Activated CD8-positive, alpha-beta T cell treated with anti-CD3 and anti-CD28 coated beads for 36 hours (primary cell): ENCODE measurements around the gene COPB2. TPM values are rescaled to one million over a fixed set of nuclear protein-coding genes. Genes with fewer than 3 reads are reported as not detected.

ENCODE experiments used
- ATAC-seq: fragments of 200-7000 bp; cut with Tn5 transposase; one replicate; pipeline ENCODE4 v1.10.0; 2021; ENCODE audit warnings: mild to moderate bottlenecking, moderate library complexity
- CTCF ChIA-PET: fragments of 350-600 bp; sonication (Branson Sonifier 250); formaldehyde crosslinking; loops from one replicate; lab custom pipeline; 2021; ENCODE audit warnings: antibody characterized with exemption; lab: Charles Lee
- POLR2A ChIA-PET: fragments of 350-600 bp; sonication (Branson Sonifier 250); formaldehyde crosslinking; loops from one replicate; lab custom pipeline; 2021; ENCODE audit warnings: antibody characterized with exemption; lab: Charles Lee
- DNase-seq: peaks from one replicate; pipeline ENCODE4 v3.0.0-alpha.2; 2020
- H3K27ac Mint-ChIP-seq: one replicate; pipeline ENCODE4 v1.8.0; 2021; ENCODE audit warnings: mild to moderate bottlenecking, mixed read lengths
- H3K27me3 Mint-ChIP-seq: one replicate; pipeline ENCODE4 v1.8.0; 2021; ENCODE audit warnings: mixed read lengths
- H3K36me3 Mint-ChIP-seq: one replicate; pipeline ENCODE4 v1.8.0; 2021; ENCODE audit warnings: low read depth, mixed read lengths
- H3K4me1 Mint-ChIP-seq: one replicate; pipeline ENCODE4 v1.8.0; 2021; ENCODE audit warnings: low read depth, mixed read lengths
- H3K4me3 Mint-ChIP-seq: one replicate; pipeline ENCODE4 v1.8.0; 2021; ENCODE audit warnings: mild to moderate bottlenecking, moderate library complexity, mixed read lengths
- H3K9me3 Mint-ChIP-seq: one replicate; pipeline ENCODE4 v1.8.0; 2021; ENCODE audit warnings: mixed read lengths
- intact Hi-C: fragments of 100-400 bp; cut with micrococcal nuclease; formaldehyde crosslinking; loops from one replicate; pipeline ENCODE4 v1.10.0; 2022
- total RNA-seq, 2 experiments: library from RNA; stranded (reverse); gene quantifications; one replicate each; pipeline ENCODE4 v1.2.3, GENCODE V29; 2021
- TF ChIP-seq, protein P1 (sequence below): fragments of 200-600 bp; IDR thresholded peaks from one replicate; pipeline ENCODE4 v1.8.0; 2022; ENCODE audit warnings: antibody characterized with exemption, mild to moderate bottlenecking

Gene COPB2
- total RNA-seq, 2 experiments from 2014 or later, result 81.7 to 83.8 TPM

DNA sequence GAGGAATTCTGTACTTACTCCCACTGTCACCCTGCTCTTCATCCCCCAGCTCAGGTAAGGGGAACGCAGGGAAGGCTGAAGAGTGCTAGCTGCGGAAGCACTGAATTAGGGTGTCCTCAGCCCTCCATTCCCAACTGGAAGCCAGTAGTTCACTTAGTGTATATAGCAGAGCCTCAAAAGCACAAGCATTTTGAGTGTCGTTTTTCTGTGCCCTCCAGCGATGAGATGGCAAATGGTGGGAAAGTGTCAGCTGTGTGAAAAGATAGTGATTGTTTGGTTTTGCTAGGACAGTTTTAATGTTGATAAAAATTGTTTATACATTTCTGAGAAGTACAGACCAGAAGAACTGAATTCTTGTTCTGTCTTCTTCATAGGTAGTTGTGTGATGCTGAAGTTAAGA lies 34.8 kb downstream of the COPB2 start:
- Mint-ChIP-seq H3K36me3 (peaks cover 70% of the 10 kb centered on the region), H3K27me3 (no peaks in the 10 kb centered on the region), H3K4me1 (peaks cover 46% of the 10 kb centered on the region), H3K27ac (peak overlapping the region; percentile 20), H3K9me3 (no peaks in the 10 kb centered on the region), H3K4me3 (no peak overlapping the region)
- CTCF ChIA-PET, result interaction anchor here (1.1 to 2.1 kb wide), 6 partner anchors 9 to 243 kb away, joined by 3 to 13 read pairs (median 6); partner anchors contain the start of gene MRPS22
- DNase-seq (no peak), ATAC-seq (no peak)
- TF ChIP-seq, protein P1, sequence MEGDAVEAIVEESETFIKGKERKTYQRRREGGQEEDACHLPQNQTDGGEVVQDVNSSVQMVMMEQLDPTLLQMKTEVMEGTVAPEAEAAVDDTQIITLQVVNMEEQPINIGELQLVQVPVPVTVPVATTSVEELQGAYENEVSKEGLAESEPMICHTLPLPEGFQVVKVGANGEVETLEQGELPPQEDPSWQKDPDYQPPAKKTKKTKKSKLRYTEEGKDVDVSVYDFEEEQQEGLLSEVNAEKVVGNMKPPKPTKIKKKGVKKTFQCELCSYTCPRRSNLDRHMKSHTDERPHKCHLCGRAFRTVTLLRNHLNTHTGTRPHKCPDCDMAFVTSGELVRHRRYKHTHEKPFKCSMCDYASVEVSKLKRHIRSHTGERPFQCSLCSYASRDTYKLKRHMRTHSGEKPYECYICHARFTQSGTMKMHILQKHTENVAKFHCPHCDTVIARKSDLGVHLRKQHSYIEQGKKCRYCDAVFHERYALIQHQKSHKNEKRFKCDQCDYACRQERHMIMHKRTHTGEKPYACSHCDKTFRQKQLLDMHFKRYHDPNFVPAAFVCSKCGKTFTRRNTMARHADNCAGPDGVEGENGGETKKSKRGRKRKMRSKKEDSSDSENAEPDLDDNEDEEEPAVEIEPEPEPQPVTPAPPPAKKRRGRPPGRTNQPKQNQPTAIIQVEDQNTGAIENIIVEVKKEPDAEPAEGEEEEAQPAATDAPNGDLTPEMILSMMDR, result no peak
- intact Hi-C loops, result no loop called here
- POLR2A ChIA-PET, result interaction anchor here (0.7 to 3.5 kb wide), 3 partner anchors 10 to 477 kb away, joined by 3 to 16 read pairs (median 4); partner anchors contain the start of gene MRPS22

DNA sequence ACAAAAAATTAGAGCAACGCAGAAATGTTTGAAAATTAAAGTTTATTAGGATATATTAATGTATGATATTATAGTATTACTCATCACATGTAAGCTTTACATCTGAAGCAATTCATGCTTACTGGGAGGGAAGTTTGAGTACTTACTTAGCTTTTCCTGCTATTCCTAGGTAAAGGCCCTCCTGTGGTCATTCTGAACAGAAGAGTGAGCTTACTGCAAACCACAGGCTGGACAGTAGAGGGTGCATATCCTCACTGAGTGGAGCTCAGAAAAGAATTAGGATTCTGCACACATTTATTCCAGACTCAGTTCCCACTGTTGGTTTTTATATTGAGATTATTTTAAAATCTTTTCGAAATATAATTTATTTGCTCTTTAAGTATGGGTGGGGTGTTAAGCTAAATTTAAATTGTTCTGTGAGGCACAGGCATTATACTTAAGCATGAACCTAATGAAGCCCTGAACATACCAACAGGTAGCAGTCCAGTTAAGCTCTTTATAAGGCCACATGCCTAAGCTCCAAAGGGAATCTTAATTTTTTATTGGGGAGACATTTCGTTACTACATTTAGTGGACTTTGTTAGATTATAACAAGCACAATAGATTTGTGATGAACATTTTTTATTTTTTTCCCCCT lies 35.4 kb downstream of the COPB2 start:
- ATAC-seq (no peak), DNase-seq (no peak)
- TF ChIP-seq, protein P1, result peak; percentile 37
- Mint-ChIP-seq H3K36me3 (peaks cover 74% of the 10 kb centered on the region), H3K27me3 (no peaks in the 10 kb centered on the region), H3K27ac (no peak overlapping the region), H3K9me3 (no peaks in the 10 kb centered on the region), H3K4me3 (no peak overlapping the region), H3K4me1 (peaks cover 46% of the 10 kb centered on the region)
- POLR2A ChIA-PET, result interaction anchor here (0.7 to 3.5 kb wide), 3 partner anchors 9 to 477 kb away, joined by 3 to 16 read pairs (median 4); partner anchors contain the start of gene MRPS22
- CTCF ChIA-PET, result interaction anchor here (1.1 to 2.1 kb wide), 6 partner anchors 9 to 242 kb away, joined by 3 to 13 read pairs (median 6); partner anchors contain the start of gene MRPS22
- intact Hi-C loops, result no loop called here

DNA sequence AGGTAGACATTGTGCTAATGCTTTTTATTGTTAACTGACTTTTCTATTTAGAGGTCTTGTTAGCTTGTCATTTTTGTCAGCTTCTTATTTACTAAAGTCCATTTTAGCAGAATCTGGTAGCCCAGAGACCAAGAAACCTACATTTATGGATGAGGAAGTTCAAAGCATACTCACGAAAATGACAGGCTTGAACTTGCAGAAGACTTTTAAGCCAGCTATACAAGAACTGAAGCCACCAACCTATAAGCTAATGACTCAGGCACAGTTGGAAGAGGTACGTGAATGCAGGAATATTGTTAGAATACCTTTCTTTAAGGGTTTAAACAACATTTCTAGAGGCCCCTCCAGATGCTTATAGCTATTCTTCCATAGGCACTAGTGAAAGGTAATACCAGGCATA lies 42.7 kb downstream of the COPB2 start:
- DNase-seq (no peak), ATAC-seq (no peak)
- peaks cover 27% of the 10 kb centered on the region for H3K36me3 Mint-ChIP-seq
- TF ChIP-seq, protein P1, result no peak
- intact Hi-C loops, result no loop called here
- ChIA-PET CTCF (interaction anchor here (3.1 kb wide), 1 partner anchor 17 kb away, joined by 14 read pairs; no protein-coding TSS in a partner anchor), POLR2A (interaction anchor here (0.7 to 1.0 kb wide), 2 partner anchors 10 to 36 kb away, joined by 3 to 5 read pairs; no protein-coding TSS in a partner anchor)
- no peak overlapping the region for H3K27ac Mint-ChIP-seq
- no peaks in the 10 kb centered on the region for H3K27me3 Mint-ChIP-seq
- H3K4me3 Mint-ChIP-seq, result no peak overlapping the region
- H3K4me1 Mint-ChIP-seq, result peaks cover 12% of the 10 kb centered on the region
- H3K9me3 Mint-ChIP-seq, result no peaks in the 10 kb centered on the region

DNA sequence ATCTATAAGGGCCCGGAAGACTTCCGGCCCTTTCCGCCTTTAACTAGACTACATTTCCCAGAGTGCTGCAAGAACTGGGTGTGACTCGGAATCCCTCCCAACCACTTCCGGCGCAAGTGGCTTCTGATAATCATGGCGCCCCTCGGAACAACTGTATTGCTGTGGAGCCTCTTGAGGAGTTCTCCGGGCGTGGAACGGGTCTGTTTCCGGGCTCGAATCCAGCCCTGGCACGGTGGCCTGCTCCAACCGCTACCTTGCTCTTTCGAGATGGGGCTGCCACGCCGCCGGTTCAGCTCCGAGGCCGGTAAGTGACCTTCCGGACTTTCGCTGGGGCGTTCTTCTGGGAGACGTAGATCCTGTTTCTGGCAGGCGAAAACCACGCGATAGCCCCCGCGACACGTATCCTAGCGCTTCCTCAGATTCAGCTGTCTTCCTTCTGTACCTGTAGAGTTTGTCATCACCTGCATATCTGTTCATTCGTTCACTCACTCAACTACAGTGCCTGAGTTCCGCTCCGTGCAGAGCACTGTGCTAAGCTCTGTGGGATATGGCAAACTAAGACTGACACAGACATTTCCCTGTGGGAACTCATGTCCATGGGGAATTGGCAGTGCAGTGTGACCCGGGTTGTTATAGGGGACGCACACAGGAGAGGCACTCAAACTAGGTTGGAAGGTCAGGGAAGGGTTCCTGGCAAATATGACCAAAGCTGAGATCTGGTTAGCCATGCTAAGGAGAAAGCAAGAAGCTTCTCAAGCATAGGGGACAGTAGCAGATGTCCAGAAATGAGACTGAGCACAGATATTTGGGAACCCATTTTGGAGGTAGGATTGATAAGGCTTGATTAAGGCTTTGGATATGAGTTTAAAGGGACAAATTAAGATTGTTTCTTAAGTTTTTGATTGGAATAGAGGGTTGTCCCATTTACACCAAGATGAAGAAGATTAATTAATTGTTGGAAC lies 45.3 kb downstream of the COPB2 start, which contains the start of gene MRPS22:
Gene MRPS22 (plus strand): TSS at position 126 of the 962 bp plus-strand sequence. CDS start 7 bp downstream, at position 133.
- Mint-ChIP-seq H3K27me3 (peaks cover 5% of the 10 kb centered on the region), H3K4me1 (peaks cover 14% of the 10 kb centered on the region), H3K9me3 (no peaks in the 10 kb centered on the region), H3K4me3 (no peak within 1 kb of the TSS), H3K36me3 (peaks cover 8% of the 10 kb centered on the region), H3K27ac (peak within 1 kb of the TSS; percentile 78)
- peak; percentile 92 for DNase-seq
- intact Hi-C loops, result no loop called here
- ChIA-PET POLR2A (interaction anchor here (1.3 to 2.5 kb wide), 3 partner anchors 9 to 17 kb away, joined by 4 to 16 read pairs (median 6); no protein-coding TSS in a partner anchor), CTCF (interaction anchor here (2.2 to 3.1 kb wide), 2 partner anchors 10 to 14 kb away, joined by 13 to 14 read pairs; no protein-coding TSS in a partner anchor)
- peak; percentile 94 for ATAC-seq
- TF ChIP-seq, protein P1, result no peak
